Stimulated activated CD4-positive, alpha-beta T cell treated with anti-CD3 and anti-CD28 coated beads, Interleukin-12 subunit alpha, Interleukin-12 subunit beta, amount 100 ng/mL, for 24 hours (primary cell): ENCODE results near the gene ASTN1.
"Not testable (repeated sequence)": the region's sequence is repeated elsewhere in the genome, so short reads cannot be mapped to it uniquely, and the experiment has no call there.

Experiments
- DNase-seq, 2 experiments: peaks; one replicate each; pipeline ENCODE4 v3.0.0-alpha.2; 2020; ENCODE audit warnings: low read depth in 2 of 2

Gene ASTN1

GRCh38 chr1:177106614-177107365, 57.7 kb downstream of the ASTN1 start:
- no peak for DNase-seq

- no peak for DNase-seq
Observed at GRCh38 chr1:177106196-177106595, 58.3 kb downstream of the ASTN1 start.

DNA sequence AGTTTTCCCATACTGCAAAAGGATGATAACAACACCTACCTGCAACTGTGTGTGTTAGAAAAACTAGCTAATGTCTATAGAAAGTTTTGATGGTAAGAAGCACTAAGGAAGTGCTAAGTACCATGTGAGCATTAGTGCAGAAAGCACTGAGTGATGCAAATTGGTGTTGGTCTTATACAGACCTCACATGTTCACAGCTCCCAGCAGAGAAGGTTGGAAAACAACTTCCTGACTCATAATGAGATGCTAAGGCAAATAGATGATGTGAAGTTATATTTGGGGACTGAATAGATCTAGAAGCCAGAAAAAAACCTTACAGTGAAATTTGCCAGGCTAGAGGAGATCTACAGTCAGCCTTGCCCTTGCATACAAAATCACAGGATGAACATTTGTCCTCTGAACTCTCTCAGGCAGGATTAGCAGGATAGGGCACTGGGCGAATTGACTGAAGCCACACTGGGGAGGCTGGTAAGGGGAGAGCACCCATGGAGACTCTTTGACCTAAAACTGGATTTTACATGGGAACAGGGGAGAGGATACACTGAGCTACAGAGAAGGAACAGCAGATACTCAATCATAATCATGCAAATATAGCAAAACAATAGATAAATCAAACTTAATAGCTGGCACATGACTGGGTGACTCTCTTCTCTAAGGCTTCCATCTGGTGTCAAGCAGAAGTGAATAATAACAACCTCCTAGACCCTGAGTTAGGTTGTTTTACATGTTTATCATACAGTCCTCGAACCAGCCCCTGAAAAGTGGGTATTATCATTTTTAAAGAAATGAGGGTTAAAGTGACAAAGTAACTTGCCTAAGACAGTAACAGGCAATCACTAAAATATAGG, 61.3 kb downstream of the ASTN1 start:
- no peak for DNase-seq

DNA sequence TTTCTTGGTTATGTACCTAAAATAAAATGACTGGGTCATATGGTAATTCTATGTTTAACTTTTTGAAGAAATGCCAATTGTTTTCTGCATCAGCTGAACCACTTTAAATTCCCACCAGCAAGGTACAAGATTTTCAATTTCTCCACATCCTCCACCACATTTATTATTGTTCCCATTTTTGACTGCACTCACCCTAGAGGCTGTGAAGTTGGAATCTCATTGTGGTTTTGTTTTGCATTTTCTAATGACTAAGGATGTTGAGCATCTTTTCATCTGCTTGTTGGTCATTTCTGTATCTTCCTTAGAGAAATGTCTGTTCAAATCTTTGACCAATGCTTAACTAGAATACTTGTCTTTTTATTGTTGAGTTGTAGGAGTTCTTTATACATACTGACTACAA, 72.5 kb downstream of the ASTN1 start:
- DNase-seq, result no peak

DNA sequence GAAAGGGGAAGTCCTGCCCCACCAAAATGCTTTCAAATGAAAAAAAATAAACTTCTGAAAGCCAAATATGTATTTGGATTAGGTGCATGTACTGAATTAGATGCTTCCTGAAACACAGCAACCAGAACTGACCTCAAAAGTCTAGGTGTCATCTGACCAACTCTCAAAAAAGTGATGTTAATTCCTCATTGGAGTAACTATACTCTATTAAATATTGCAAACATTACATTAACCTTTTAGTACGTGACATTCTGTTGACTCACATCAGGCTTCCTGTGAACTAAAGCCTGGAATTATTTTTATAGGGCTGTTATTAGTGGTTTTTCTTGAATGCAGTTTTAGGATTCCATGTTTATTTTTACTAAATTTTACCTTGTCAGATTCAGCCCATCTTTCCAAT, 73.5 kb downstream of the ASTN1 start:
- no peak for DNase-seq

DNA sequence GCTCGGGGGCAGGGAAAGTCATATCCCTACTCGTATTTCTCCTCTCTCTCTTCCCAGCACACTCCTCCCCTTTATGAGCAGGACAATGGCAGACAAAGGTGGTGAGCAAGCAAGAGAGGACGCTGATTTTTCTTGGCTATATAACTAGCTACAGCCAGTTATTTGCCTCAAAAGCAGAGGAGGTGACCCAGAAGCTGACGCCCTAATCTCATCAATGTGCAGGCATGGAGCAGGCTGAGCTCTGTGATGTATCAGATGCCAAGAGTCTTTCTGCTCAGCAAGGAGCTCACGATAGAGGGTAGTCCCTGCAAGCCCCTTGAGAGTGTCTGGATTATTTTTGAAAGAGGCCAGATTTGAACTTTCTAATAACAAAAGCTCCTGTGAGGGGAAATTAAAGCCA, 75.5 kb downstream of the ASTN1 start:
- DNase-seq, result no peak

GRCh38 chr1:177082855-177083693, 81.4 kb downstream of the ASTN1 start:
- no peak for DNase-seq

- DNase-seq, result no peak
Observed at GRCh38 chr1:177080564-177080963, 83.9 kb downstream of the ASTN1 start.

DNA sequence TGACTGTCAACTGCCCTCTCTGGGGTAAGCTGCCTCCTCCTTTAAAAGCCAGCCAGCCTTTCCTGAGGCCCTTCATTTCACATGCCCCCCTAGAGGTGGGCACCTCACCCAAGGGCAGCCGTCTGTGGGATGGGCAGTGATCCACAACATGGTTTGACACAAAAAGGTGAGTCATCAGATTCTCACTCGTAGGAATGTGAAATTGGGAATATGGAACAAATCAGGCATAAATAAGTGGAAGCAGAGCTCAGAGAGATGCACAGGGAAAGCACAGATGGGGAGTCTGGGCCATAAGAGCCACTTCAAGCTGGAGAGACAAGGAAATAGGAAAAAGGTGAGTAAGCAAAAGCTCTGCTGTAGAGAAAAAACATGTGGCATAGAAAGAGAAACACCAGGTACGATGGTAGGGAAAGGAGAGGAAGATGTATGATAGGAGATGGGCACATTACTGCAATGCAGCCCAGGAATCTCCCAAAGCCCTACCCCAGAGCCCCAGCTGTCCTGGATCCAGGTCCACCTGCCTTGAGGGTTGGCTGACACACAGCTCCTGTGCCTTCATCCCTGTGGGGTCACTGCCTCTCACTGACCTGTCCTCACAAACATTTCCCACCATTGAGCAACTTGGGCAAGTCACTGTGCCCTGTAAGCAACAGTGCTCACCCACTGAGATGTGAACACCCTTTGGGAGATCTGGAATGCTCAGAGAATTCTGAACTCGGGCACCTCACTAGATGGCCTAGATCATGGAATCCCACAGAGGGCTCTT, 86.6 kb downstream of the ASTN1 start:
- no peak for DNase-seq

GRCh38 chr1:177077006-177077405, 87.5 kb downstream of the ASTN1 start:
- DNase-seq, result no peak

GRCh38 chr1:177074811-177075210, 89.7 kb downstream of the ASTN1 start:
- DNase-seq, result not testable (repeated sequence)

GRCh38 chr1:177069490-177069889, 95.0 kb downstream of the ASTN1 start:
- DNase-seq, result no peak

DNA sequence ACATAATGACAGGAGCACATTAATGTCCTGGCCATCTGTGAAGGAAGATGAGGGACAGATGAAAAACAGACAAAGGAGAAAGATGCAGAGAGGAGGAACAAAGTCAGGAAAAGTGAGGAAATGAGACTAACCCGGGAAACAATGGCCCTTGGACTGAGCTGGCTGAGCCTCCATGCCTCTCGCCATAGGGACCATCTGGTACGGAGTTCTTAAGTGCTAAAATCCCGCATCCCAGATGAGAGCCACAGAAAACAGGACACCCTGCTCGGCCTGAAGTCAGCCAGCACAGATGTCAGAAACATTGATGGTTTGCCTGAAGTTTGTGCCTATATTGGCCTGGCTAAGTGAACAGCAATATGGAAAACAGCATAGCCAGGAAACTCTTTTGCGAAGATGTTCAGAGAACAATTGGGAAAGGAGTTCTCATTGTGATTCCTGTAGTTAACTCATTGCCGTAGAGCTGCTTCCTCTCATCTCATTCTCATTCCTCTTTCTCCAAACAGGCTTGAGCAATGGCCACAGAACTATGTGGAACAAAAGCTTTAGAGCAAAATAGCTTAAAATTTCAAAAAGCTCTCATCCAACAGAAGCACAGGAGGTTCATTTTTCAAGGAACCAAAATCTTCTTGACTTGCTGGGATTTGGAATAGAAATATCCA, 96.6 kb downstream of the ASTN1 start:
- no peak for DNase-seq

DNA sequence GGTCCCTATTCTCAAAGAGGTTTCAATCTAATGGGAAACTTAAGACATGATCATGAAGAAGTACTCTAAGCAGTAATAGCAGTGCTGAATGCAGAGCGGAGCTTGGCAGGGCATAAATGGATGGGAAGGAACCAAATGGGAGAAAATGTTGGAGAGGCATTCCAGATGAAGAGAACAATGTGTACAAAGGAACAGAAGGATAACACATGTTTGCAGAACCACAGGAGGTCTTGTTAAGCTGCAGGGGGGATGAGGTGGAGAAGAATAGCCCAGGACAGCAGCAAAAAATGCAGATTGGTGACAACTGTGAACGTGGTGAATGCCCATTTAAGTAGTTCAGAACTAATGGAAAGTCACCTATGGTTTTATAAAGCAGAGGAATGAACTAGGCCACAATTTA, 99.1 kb downstream of the ASTN1 start:
- DNase-seq, result no peak

- DNase-seq, result no peak
Observed at GRCh38 chr1:177063648-177064047, 100.9 kb downstream of the ASTN1 start.

DNA sequence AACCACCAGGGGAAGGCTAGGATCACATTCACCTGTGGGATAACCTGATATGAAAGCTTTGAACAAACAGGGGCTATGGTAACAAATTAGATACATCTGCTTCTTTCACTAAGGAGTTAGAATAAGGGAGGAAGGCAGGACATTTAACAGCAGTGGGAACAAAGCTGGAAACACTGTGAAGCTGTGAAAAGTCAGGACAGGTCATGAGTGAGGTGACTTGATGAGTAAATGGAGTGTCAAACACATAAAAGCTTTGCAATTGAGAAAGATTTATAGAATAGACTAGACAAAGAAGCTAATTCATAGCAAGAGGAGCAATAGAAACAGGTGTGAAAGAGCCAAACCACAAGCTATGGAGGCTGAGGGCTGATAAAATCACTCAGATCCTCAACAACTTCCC, 110.0 kb downstream of the ASTN1 start:
- no peak for DNase-seq

GRCh38 chr1:177053648-177054047, 110.9 kb downstream of the ASTN1 start:
- DNase-seq, result no peak

GRCh38 chr1:177048314-177049069, 116.0 kb downstream of the ASTN1 start:
- DNase-seq, result no peak

- no peak for DNase-seq
Observed at GRCh38 chr1:177045151-177045550, 119.4 kb downstream of the ASTN1 start.

DNA sequence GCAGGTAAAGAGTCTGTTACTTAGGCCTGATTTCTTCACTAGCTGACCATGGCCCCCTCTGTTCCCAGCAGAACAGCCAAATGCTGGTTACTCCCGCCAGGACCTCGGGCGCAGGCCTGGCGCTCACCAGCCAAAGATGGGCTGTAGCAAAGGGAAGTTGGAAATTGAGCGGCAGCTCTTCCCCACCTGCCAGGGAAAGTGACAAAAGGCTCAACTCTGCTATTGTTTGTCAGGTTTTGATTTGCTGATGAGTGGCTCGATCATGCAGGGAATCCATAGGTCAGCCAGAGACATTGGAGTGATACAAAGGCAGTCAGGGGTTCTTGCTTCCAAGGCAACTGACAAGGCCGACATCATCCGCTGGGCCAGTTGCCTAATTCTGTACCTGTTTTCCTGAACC, 120.1 kb downstream of the ASTN1 start:
- DNase-seq, result no peak
